Measurements from ENCODE around the gene DSTYK.

DSTYK gene

GRCh38 chr1:205121660-205122488, 89.6 kb downstream of the DSTYK start, which contains the start of gene RBBP5:
Gene RBBP5, minus strand, starts transcription at chr1:205121978. Its CDS starts 105 bp downstream, at chr1:205121873.
- DNase-seq = peak; percentile 98

GRCh38 chr1:205118752-205119151, 92.8 kb downstream of the DSTYK start:
- no peak for DNase-seq

- no peak for DNase-seq
Measured at GRCh38 chr1:205111354-205111753, 100.1 kb downstream of the DSTYK start.

- no peak for DNase-seq
Measured at GRCh38 chr1:205109711-205110110, 101.8 kb downstream of the DSTYK start.

- DNase-seq = no peak
Measured at GRCh38 chr1:205109269-205109668, 102.2 kb downstream of the DSTYK start.

GRCh38 chr1:205108464-205108863, 103.0 kb downstream of the DSTYK start:
- no peak for DNase-seq

- no peak for DNase-seq
Measured at GRCh38 chr1:205107327-205107726, 104.2 kb downstream of the DSTYK start.

GRCh38 chr1:205102404-205102803, 109.1 kb downstream of the DSTYK start:
- no peak for DNase-seq

GRCh38 chr1:205098242-205098641, 113.3 kb downstream of the DSTYK start:
- no peak for DNase-seq

GRCh38 chr1:205095422-205095821, 116.1 kb downstream of the DSTYK start:
- no peak for DNase-seq
